ENCODE results near the gene SNAI3.

SNAI3 gene

GRCh38 chr16:88706965-88707826 is 20.9 kb upstream of the SNAI3 start:
- H3K4me3 ChIP-seq (ENCODE audit: low read depth, low read length): peak overlapping the region; percentile 99
- no peak for DNase-seq (ENCODE audit: low read depth)

- DNase-seq (ENCODE audit: low read depth): peak; percentile 54
- H3K4me3 ChIP-seq (ENCODE audit: low read depth, low read length): peak within 1 kb of the TSS; percentile 99
These were observed 20.1 kb upstream of the SNAI3 start, which contains the start of the genes CTU2 and RNF166 for GRCh38 chr16:88706229-88706964. TSS of gene CTU2 (plus strand) at chr16:88706503. CDS start at chr16:88706531, 28 bp downstream. TSS of gene RNF166 (minus strand) at chr16:88706408. CDS start at chr16:88706325, 83 bp downstream.

GRCh38 chr16:88705801-88706228 is 19.5 kb upstream of the SNAI3 start:
- H3K4me3 ChIP-seq (ENCODE audit: low read depth, low read length): peak overlapping the region; percentile 99
- DNase-seq (ENCODE audit: low read depth): no peak

- DNase-seq (ENCODE audit: low read depth): no peak
- H3K4me3 ChIP-seq (ENCODE audit: low read depth, low read length): peak overlapping the region; percentile 99
These were observed 18.9 kb upstream of the SNAI3 start for GRCh38 chr16:88705076-88705684.

GRCh38 chr16:88703486-88704309 is 17.4 kb upstream of the SNAI3 start:
- DNase-seq (ENCODE audit: low read depth): no peak
- H3K4me3 ChIP-seq (ENCODE audit: low read depth, low read length): no peak overlapping the region

- no peak overlapping the region for H3K4me3 ChIP-seq (ENCODE audit: low read depth, low read length)
- DNase-seq (ENCODE audit: low read depth): no peak
These were observed 16.3 kb upstream of the SNAI3 start for GRCh38 chr16:88702371-88703210.

GRCh38 chr16:88701581-88702370 is 15.5 kb upstream of the SNAI3 start:
- no peak for DNase-seq (ENCODE audit: low read depth)
- H3K4me3 ChIP-seq (ENCODE audit: low read depth, low read length): no peak overlapping the region

GRCh38 chr16:88700636-88701482 is 14.6 kb upstream of the SNAI3 start:
- DNase-seq (ENCODE audit: low read depth): peak; percentile 42
- H3K4me3 ChIP-seq (ENCODE audit: low read depth, low read length): no peak overlapping the region

- no peak for DNase-seq (ENCODE audit: low read depth)
- no peak overlapping the region for H3K4me3 ChIP-seq (ENCODE audit: low read depth, low read length)
These were observed 14.0 kb upstream of the SNAI3 start for GRCh38 chr16:88700322-88700635.

GRCh38 chr16:88699180-88699579 is 12.9 kb upstream of the SNAI3 start:
- no peak for DNase-seq (ENCODE audit: low read depth)
- H3K4me3 ChIP-seq (ENCODE audit: low read depth, low read length): no peak overlapping the region

- DNase-seq (ENCODE audit: low read depth): no peak
- H3K4me3 ChIP-seq (ENCODE audit: low read depth, low read length): no peak overlapping the region
These were observed 12.3 kb upstream of the SNAI3 start for GRCh38 chr16:88698646-88699045.

GRCh38 chr16:88697831-88698615 is 11.7 kb upstream of the SNAI3 start:
- no peak overlapping the region for H3K4me3 ChIP-seq (ENCODE audit: low read depth, low read length)
- DNase-seq (ENCODE audit: low read depth): no peak

GRCh38 chr16:88697116-88697830 is 11.0 kb upstream of the SNAI3 start:
- no peak overlapping the region for H3K4me3 ChIP-seq (ENCODE audit: low read depth, low read length)
- no peak for DNase-seq (ENCODE audit: low read depth)

GRCh38 chr16:88696441-88696840 is 10.1 kb upstream of the SNAI3 start:
- no peak for DNase-seq (ENCODE audit: low read depth)
- no peak overlapping the region for H3K4me3 ChIP-seq (ENCODE audit: low read depth, low read length)

GRCh38 chr16:88695753-88696152 is 9.4 kb upstream of the SNAI3 start:
- H3K4me3 ChIP-seq (ENCODE audit: low read depth, low read length): no peak overlapping the region
- DNase-seq (ENCODE audit: low read depth): no peak

- H3K4me3 ChIP-seq (ENCODE audit: low read depth, low read length): no peak overlapping the region
These were observed 8.9 kb upstream of the SNAI3 start for GRCh38 chr16:88695218-88695617.

More at GRCh38 chr16:88695218-88695617, 8.9 kb upstream of the SNAI3 start:
- no peak for DNase-seq (ENCODE audit: low read depth)
